Thoracic aorta (tissue), 2 donors: ENCODE measurements around the gene BMERB1. TPM values are rescaled to one million over a fixed set of nuclear protein-coding genes. Genes with fewer than 3 reads are reported as not detected.
"Not testable (repeated sequence)": the region's sequence is repeated elsewhere in the genome, so short reads cannot be mapped to it uniquely, and the experiment has no call there.

Source experiments
- ATAC-seq: fragments of 150-250 bp; one replicate; pipeline ENCODE4 v1.8.0; 2017; ENCODE audit warnings: low read depth; ENCODE audit not compliant: insufficient number of reproducible peaks, low FRiP score
- DNase-seq: peaks from one replicate; pipeline ENCODE4 v3.0.0-alpha.2; 2020; ENCODE audit warnings: low spot score
- H3K27ac ChIP-seq, 2 donors: fragments of 200-600 bp; sonication (generic); 1 replicate in 1 of 2; 2 replicates in 1 of 2; pipeline ENCODE4 v1.5.1; 2016; ENCODE audit warnings: mild to moderate bottlenecking in 2 of 2, moderate library complexity in 2 of 2
- H3K27me3 ChIP-seq: fragments of 200-600 bp; sonication (generic); replicated peaks from 2 replicates; pipeline ENCODE4 v1.6.0; 2016; ENCODE audit warnings: mild to moderate bottlenecking; ENCODE audit not compliant: insufficient read depth
- H3K36me3 ChIP-seq: fragments of 200-600 bp; sonication (generic); one replicate; pipeline ENCODE4 v1.5.1; 2016
- H3K4me1 ChIP-seq, 2 donors: fragments of 200-600 bp; sonication (generic); 1 replicate in 1 of 2; 2 replicates in 1 of 2; pipeline versions ENCODE4 v1.5.1 to v1.6.0; 2016; ENCODE audit warnings: low read depth in 2 of 2, mild to moderate bottlenecking in 1 of 2; ENCODE audit not compliant: control insufficient read depth in 1 of 2
- H3K4me3 ChIP-seq: fragments of 200-600 bp; sonication (generic); 2 replicates; pipeline ENCODE4 v1.5.1; 2016; ENCODE audit warnings: mild to moderate bottlenecking
- H3K9me3 ChIP-seq: fragments of 200-600 bp; sonication (generic); 2 replicates; pipeline ENCODE4 v1.5.1; 2016
- CTCF ChIP-seq: fragments of 200-600 bp; sonication (generic); IDR thresholded peaks from one replicate; pipeline ENCODE4 v1.5.1; 2019; ENCODE audit warnings: antibody characterized with exemption
- total RNA-seq, 2 donors: library from RNA; depleted of rRNA; stranded (reverse); fragments of >200 nt; gene quantifications; one replicate each; pipeline versions ENCODE4 v1.1.0 to v1.2.3, GENCODE V29; 2016

The BMERB1 gene
- total RNA-seq, 2 donors from 2014 or later, result 75.1 to 95.2 TPM

DNA sequence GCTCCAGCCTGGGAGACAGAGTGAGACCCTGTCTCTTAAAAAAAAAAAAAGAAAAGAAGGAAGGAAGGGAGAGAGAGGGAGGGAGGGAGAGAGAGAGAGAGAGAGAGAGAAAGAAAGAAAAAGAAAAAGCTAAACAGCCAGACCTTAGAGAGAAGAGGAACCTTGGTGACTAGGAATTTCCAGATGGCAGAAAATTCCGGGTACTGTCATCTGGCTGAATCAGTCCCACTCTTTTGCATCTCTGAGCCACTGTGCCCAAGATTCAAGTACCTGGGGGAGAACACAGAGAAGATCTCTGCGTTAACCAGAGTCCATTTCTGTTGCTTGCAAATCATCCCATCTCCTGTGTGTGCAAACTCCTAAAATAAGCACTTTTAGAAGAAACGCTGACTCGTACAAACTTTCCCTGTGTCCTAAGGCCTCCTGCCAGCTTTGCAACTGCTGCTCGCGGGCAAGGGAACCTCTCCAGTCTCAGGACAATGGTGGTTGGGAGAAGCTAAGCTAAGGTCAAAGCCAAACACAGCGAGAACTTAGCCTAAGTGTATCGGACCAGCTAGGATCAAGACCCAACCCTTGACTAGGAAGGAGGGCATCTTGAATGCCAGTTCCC lies 18.0 kb downstream of the BMERB1 start:
- TF ChIP-seq CTCF, result no peak
- DNase-seq, result no peak
- Histone ChIP-seq H3K36me3 (no peaks in the 10 kb centered on the region), H3K27me3 (no peaks in the 10 kb centered on the region), H3K9me3 (no peaks in the 10 kb centered on the region), H3K27ac (no peak overlapping the region), H3K4me3 (no peak overlapping the region), H3K4me1 (peaks cover 0 to 8% of the 10 kb centered on the region in 2 donors)
- ATAC-seq, result no peak

DNA sequence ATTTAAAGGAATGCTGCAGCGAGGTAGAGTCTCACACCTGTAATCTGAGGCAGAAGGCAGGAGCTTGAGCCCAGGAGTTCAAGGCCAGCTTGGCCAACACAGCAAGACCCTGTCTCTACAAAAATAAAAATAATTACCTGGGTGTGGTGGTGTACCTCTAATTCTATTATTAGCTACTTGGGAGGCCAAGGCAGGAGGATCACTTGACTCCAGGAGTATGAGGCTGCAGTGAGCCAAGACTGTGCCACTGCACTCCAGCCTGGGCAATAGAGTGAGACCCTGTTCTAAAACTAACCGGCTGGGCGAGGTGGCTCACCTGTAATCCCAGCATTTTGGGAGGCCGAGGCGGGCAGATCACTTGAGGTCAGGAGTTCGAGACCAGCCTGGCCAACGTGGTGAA lies 18.9 kb downstream of the BMERB1 start:
- not testable (repeated sequence) for H3K9me3 ChIP-seq, H3K4me1 ChIP-seq, H3K4me3 ChIP-seq, ATAC-seq, H3K36me3 ChIP-seq, H3K27ac ChIP-seq, DNase-seq, H3K27me3 ChIP-seq

DNA sequence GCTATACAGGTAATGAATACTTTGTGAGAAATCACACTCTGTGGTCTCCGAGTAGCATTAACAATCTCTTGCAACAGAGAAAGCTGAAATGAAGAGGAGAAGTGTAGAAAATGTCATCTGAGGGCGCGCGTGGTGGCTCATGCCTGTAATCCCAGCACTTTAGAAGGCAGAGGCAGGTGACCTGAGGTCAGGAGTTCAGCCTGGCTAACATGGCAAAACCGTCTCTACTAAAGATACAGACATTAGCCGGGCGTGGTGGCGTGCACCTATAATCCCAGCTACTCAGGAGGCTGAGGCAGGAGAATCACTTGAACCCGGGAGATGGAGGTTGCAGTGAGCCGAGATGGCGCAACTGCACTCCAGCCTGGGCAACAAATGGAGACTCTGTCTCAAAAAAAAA lies 20.5 kb downstream of the BMERB1 start:
- not testable (repeated sequence) for H3K36me3 ChIP-seq, H3K4me1 ChIP-seq, ATAC-seq, H3K27me3 ChIP-seq, H3K27ac ChIP-seq, DNase-seq, H3K9me3 ChIP-seq, H3K4me3 ChIP-seq

DNA sequence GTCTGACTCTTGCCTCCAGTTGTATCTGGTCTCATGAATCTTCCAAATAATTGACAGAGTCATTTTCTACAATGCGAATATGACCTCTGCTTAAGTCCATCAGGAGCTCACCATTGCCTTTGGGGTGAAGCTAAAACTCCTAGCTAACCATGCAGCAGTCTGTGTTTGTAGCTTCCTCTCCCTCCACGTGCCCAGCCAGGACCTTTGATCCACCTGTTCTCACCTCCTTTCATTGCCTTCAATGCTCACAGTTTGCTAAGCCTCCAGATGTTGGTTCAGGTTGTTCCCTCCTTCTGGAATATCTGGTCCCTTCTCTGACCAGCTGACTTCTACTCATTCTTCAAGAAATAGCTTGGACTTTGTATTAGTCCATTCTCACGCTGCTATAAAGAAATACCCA lies 23.0 kb downstream of the BMERB1 start:
- TF ChIP-seq CTCF, result no peak
- no peak for ATAC-seq

DNA sequence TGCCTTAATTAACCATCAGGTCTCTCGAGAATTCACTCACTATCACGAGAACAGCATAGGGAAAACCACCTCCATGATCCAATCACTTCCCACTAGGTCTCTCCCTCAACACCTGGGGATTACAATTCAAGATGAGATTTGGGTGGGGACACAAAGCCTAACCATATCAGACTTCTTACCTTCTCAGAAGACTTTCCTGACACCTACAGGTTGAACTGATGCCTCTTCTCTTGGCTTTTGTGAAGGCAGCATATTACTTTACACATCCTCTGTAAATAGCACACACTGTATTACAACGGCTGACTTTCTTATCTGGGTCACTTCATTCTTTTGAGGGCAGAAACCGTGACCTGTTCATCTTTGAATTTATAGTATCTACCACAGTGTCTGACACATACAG lies 23.6 kb downstream of the BMERB1 start:
- H3K27me3 ChIP-seq, result no peaks in the 10 kb centered on the region

More for the DNA sequence above, 23.0 kb downstream of the BMERB1 start:
- no peak for DNase-seq
- no peaks in the 10 kb centered on the region for H3K27me3 ChIP-seq
- H3K4me1 ChIP-seq, result peaks cover 14 to 16% of the 10 kb centered on the region in 2 donors
- no peaks in the 10 kb centered on the region for H3K36me3 ChIP-seq
- no peak overlapping the region for H3K27ac ChIP-seq
- no peak overlapping the region for H3K4me3 ChIP-seq
- no peaks in the 10 kb centered on the region for H3K9me3 ChIP-seq

GRCh38 chr16:15459791-15460190 lies 25.4 kb downstream of the BMERB1 start:
- no peak overlapping the region for H3K27ac ChIP-seq
- H3K9me3 ChIP-seq, result no peaks in the 10 kb centered on the region
- ATAC-seq (no peak), DNase-seq (no peak)
- no peaks in the 10 kb centered on the region for H3K36me3 ChIP-seq
- H3K27me3 ChIP-seq, result no peaks in the 10 kb centered on the region
- H3K4me1 ChIP-seq, result peaks cover 14 to 16% of the 10 kb centered on the region in 2 donors
- no peak overlapping the region for H3K4me3 ChIP-seq
- TF ChIP-seq CTCF, result no peak

More for the DNA sequence above, 23.6 kb downstream of the BMERB1 start:
- Histone ChIP-seq H3K27ac (no peak overlapping the region), H3K9me3 (no peaks in the 10 kb centered on the region), H3K4me1 (peaks cover 14 to 16% of the 10 kb centered on the region in 2 donors), H3K36me3 (no peaks in the 10 kb centered on the region), H3K4me3 (no peak overlapping the region)
- DNase-seq (no peak), ATAC-seq (no peak)
- no peak for TF ChIP-seq CTCF
